GM15510 (cell line): ENCODE data around the gene METRNL.

Experiments used
- POLR2A ChIP-seq: IDR thresholded peaks from 3 replicates; pipeline ENCODE4 v1.6.1; 2011; ENCODE audit warnings: borderline replicate concordance; ENCODE audit not compliant: insufficient read length; ENCODE audit errors: extremely low read depth

Gene METRNL

GRCh38 chr17:83128306-83129240, 49.2 kb downstream of the METRNL start:
- TF ChIP-seq POLR2A, result no peak

- TF ChIP-seq POLR2A, result no peak
These were observed 50.3 kb downstream of the METRNL start for GRCh38 chr17:83129676-83130075.

GRCh38 chr17:83131401-83132011, 52.1 kb downstream of the METRNL start:
- TF ChIP-seq POLR2A, result no peak

- TF ChIP-seq POLR2A, result no peak
These were observed 53.1 kb downstream of the METRNL start for GRCh38 chr17:83132251-83133081.

- no peak for TF ChIP-seq POLR2A
These were observed 54.1 kb downstream of the METRNL start for GRCh38 chr17:83133302-83134121.

DNA sequence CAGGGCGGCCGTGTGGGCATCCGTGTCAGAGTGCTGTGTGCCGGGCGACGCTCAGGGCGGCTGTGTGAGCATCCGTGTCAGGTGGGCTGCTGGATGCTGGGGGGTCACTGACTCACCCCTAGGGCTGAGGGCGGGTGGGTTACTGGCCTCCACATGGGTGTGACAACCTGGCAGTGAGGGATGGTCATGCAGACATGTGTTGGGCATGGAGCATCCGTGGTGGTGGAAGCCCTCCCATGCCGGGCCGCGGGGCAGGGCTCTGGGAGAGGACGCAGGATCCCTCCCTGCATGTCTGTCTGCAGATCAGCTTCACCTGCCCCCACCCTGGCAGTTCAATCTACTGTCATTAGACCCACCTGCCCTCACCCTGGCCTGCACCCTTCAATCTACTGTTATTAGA, 56.3 kb downstream of the METRNL start:
- TF ChIP-seq POLR2A, result no peak

GRCh38 chr17:83136156-83136555, 56.7 kb downstream of the METRNL start:
- TF ChIP-seq POLR2A, result no peak

DNA sequence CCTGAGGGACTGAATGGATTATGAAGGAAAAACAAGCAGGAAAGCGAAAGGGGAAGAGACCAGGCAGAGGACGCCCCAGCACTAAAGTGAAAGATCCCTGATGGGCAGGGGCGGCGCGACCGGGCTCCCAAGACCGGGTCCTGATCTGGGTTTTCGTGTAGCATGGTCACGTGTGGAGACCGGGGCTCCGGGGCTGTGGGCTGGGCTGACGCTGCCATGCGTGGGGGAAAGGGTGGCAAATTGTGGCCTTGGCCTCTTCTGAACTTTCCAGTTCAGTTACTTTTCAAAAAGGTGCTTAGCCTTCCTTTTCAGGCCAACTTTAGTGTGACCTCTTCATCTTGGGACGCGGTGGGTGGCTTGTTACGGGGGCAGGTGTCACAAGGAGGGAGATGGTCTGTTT, 57.5 kb downstream of the METRNL start:
- no peak for TF ChIP-seq POLR2A

DNA sequence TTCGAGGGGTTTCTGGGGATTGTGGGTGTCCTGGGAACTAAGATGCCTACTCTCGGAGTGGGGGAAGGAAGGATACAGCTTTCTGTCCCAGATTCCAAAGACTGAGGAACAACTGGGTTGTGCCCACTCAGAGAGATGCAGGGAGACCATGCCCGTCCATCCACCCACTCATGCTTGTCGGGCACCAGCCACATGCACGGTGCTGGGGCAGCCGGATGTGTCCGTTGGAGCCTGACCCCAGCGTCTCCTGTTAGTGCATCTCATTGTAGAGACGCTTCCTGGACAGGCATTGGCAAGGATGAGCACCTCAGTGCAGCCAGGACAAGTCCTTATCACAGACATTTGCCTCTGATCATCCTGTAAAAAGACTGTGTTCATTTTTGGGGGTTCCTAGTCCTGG, 58.1 kb downstream of the METRNL start:
- TF ChIP-seq POLR2A, result no peak

GRCh38 chr17:83138820-83139219, 59.4 kb downstream of the METRNL start:
- no peak for TF ChIP-seq POLR2A

DNA sequence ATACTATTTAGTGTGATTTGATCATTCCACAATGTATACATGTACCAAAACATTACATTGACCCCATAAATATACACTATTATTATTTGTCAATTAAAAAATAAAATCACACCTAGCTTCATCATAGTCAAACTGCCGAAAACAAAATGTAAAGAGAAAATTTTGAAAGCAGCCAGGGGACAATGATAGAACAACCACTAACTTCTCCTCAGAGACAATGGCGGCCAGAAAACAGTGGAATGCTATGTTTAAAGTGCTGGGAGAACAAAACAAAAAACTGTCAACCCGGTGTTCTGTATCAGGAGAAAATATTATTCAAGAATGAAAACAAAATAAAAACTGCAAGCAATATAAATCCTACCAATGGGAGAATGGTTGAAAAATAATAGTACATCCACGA, 63.2 kb downstream of the METRNL start:
- no peak for TF ChIP-seq POLR2A

DNA sequence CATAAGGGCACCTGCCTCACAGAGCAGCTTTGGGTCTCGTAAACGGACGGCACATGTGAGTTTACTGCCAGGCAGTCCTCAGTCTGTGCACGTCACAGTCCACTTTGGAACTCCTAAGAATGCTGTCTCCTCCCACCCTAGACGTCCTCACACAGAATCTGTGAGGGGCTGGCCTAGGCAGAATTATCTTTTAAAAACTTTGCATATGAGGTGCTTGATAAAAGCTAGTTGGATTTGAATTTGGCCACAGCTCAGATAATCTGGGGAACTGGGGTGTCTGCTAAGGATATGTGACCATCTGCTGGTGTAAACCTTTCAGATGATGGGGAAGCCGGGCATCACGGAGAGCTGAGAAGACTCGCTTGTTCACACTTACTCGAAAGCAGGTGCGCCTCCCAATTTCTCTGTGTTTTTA, 64.4 kb downstream of the METRNL start:
- no peak for TF ChIP-seq POLR2A
